ENCODE data around the gene KIF19. TPM values are rescaled to one million over a fixed set of nuclear protein-coding genes. Genes with fewer than 3 reads are reported as not detected.

Gene KIF19
- total RNA-seq, 1 donor from 2014 or later, result 80.8 TPM

GRCh38 chr17:74372426-74372825 is 46.4 kb downstream of the KIF19 start:
- no peaks in the 10 kb centered on the region for H3K36me3 Mint-ChIP-seq (ENCODE audit: unreplicated experiment)
- DNase-seq, result no peak
- H3K27me3 Mint-ChIP-seq (ENCODE audit: unreplicated experiment), result peaks cover 26% of the 10 kb centered on the region
- TF ChIP-seq CTCF (IDR thresholded peaks at IDR 0.05; ENCODE audit: partially characterized antibody, unreplicated experiment), result no peak
- peak overlapping the region; percentile 43 for H3K4me3 Mint-ChIP-seq (ENCODE audit: unreplicated experiment)
- peak overlapping the region; percentile 100 for H3K27ac Mint-ChIP-seq (ENCODE audit: unreplicated experiment)
- peaks cover 40% of the 10 kb centered on the region for H3K4me1 Mint-ChIP-seq (ENCODE audit: low read depth, unreplicated experiment)
- H3K9me3 Mint-ChIP-seq (ENCODE audit: unreplicated experiment), result peaks cover 15% of the 10 kb centered on the region

GRCh38 chr17:74373838-74374606 is 48.0 kb downstream of the KIF19 start:
- Mint-ChIP-seq H3K4me3 (ENCODE audit: unreplicated experiment) (peak overlapping the region; percentile 67), H3K27me3 (ENCODE audit: unreplicated experiment) (peaks cover 24% of the 10 kb centered on the region), H3K4me1 (ENCODE audit: low read depth, unreplicated experiment) (peaks cover 35% of the 10 kb centered on the region), H3K36me3 (ENCODE audit: unreplicated experiment) (no peaks in the 10 kb centered on the region), H3K27ac (ENCODE audit: unreplicated experiment) (peak overlapping the region; percentile 100), H3K9me3 (ENCODE audit: unreplicated experiment) (peaks cover 15% of the 10 kb centered on the region)
- TF ChIP-seq CTCF (IDR thresholded peaks at IDR 0.05; ENCODE audit: partially characterized antibody, unreplicated experiment), result peak; percentile 23
- peak; percentile 87 for DNase-seq

GRCh38 chr17:74374858-74375257 is 48.8 kb downstream of the KIF19 start:
- peaks cover 28% of the 10 kb centered on the region for H3K4me1 Mint-ChIP-seq (ENCODE audit: low read depth, unreplicated experiment)
- peaks cover 15% of the 10 kb centered on the region for H3K9me3 Mint-ChIP-seq (ENCODE audit: unreplicated experiment)
- peak overlapping the region; percentile 100 for H3K27ac Mint-ChIP-seq (ENCODE audit: unreplicated experiment)
- H3K36me3 Mint-ChIP-seq (ENCODE audit: unreplicated experiment), result no peaks in the 10 kb centered on the region
- no peak for DNase-seq
- H3K4me3 Mint-ChIP-seq (ENCODE audit: unreplicated experiment), result peak overlapping the region; percentile 67
- no peak for TF ChIP-seq CTCF (IDR thresholded peaks at IDR 0.05; ENCODE audit: partially characterized antibody, unreplicated experiment)
- peaks cover 21% of the 10 kb centered on the region for H3K27me3 Mint-ChIP-seq (ENCODE audit: unreplicated experiment)

DNA sequence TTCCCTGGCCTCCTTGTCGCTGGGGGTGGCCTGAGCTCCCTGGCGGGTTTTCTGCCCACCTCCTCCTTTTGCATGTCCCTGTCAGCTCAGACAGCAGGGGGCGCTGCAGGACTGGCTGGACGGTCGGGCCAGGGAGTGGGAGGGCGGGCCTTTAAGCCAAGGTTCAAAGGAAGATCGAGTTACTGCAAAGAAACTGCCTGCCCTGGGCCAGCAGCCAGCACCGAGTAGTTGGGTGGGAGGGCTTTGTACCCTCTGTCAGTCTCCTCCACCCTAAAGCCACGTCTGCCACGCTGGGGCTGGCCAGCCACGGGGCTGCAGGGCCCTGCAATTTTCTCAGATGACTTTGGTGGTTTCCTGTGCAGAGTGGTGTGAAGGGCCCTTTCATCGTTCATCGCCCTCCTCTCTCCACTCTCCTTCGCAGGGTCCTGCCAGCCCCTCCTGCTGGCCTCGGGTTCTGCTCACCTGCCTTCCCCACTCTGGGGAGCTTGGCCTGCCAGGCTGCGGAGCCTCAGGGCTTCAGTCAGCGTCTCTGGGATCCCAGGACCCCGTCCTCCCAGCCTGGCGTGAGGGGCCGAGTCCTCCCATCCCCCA is 53.6 kb downstream of the KIF19 start:
- H3K36me3 Mint-ChIP-seq (ENCODE audit: unreplicated experiment), result no peaks in the 10 kb centered on the region
- H3K27me3 Mint-ChIP-seq (ENCODE audit: unreplicated experiment), result peaks cover 2% of the 10 kb centered on the region
- TF ChIP-seq CTCF (IDR thresholded peaks at IDR 0.05; ENCODE audit: partially characterized antibody, unreplicated experiment), result peak; percentile 98
- H3K27ac Mint-ChIP-seq (ENCODE audit: unreplicated experiment), result no peak overlapping the region
- H3K9me3 Mint-ChIP-seq (ENCODE audit: unreplicated experiment), result peaks cover 4% of the 10 kb centered on the region
- peak; percentile 99 for DNase-seq
- H3K4me1 Mint-ChIP-seq (ENCODE audit: low read depth, unreplicated experiment), result peaks cover 19% of the 10 kb centered on the region
- no peak overlapping the region for H3K4me3 Mint-ChIP-seq (ENCODE audit: unreplicated experiment)

Measured in glutamatergic neuron (in vitro differentiated cells).